CD4-positive, alpha-beta T cell treated with Interleukin-15 for 4 hours (primary cell): ENCODE data around the gene ZG16.

Experiments used
- DNase-seq: peaks from one replicate; pipeline ENCODE4 v3.0.0-alpha.2; 2020; ENCODE audit warnings: low spot score

The ZG16 gene

GRCh38 chr16:29825145-29826044 is 47.3 kb downstream of the ZG16 start:
- DNase-seq: peak; percentile 51

- no peak for DNase-seq
These were observed 48.3 kb downstream of the ZG16 start for GRCh38 chr16:29826342-29826695.

- no peak for DNase-seq
These were observed 52.7 kb downstream of the ZG16 start for GRCh38 chr16:29830774-29831173.

DNA sequence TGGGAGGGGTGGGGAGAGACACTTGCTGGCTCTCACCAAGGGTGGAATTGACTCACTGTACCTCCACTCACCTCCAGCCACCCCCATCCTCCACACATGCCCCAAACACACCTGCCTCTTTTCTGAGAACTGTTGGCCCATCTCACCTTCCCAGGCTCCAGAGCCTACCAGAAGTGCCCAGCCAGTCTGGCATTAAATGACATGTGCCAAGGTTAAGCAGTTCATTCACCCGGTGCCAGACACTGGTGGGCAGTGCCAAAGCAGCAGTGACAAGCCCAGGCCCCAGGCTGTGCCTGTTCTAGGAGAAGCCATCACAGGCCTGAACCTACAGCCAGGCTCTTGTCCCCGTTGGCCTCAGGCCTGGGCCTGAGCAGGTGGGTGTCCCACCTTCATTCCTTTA is 53.4 kb downstream of the ZG16 start:
- no peak for DNase-seq
